Mammary epithelial cell (primary cell): ENCODE results near the gene RETREG2.

ENCODE experiments used
- EZH2 ChIP-seq: IDR thresholded peaks from 2 replicates; pipeline ENCODE4 v1.6.1; 2012; ENCODE audit warnings: low read length, inconsistent platforms, borderline replicate concordance
- TF ChIP-seq, protein P1 (sequence below), 2 donors: IDR thresholded peaks in 1 of 2; conservative IDR thresholded peaks in 1 of 2; 2 replicates each; pipeline ENCODE4 v1.5.1; 2011 to 2012; ENCODE audit warnings: inconsistent platforms in 2 of 2, low read length in 2 of 2, mild to moderate bottlenecking in 2 of 2, control low read depth in 1 of 2, low read depth in 1 of 2; ENCODE audit not compliant: insufficient read depth in 1 of 2; ENCODE audit errors: extremely low read depth in 1 of 2

DNA sequence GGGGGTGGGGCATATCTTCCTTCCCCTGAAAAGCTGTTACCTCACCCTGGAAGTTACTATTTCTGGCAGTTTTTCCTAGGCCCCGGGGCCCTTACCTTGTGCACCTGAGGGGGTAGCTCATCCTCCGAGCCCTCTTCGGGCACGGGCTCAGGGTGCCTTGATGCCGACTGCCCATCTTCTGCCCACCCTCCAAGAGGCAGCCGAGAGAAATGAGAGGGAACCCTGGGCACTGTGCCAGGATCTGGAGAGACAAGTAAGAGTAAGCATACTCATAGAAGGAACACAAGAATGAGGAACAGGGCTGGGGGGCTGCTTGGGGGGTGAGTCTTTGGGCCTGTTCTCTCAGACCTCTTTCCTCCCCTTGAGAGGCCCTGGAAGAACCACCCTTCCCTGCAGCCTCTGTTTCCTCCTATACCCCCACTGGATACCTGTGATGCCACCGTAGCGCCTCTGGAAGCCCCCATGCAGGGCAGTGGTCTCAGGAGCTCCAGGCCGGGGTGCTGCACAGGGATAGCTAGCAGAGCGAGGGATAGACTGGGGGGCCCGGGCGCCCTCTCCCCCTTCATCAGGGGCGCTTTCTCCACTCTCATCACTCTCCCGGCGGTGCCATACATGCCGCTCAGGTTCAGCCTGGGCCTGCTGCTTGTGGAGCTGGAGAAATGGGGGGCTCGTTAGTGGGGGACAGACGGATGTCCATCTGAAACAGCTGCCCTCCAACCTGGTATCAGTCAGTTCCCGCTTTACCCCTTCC, 42.8 kb downstream of the RETREG2 start:
- TF ChIP-seq, protein P1, sequence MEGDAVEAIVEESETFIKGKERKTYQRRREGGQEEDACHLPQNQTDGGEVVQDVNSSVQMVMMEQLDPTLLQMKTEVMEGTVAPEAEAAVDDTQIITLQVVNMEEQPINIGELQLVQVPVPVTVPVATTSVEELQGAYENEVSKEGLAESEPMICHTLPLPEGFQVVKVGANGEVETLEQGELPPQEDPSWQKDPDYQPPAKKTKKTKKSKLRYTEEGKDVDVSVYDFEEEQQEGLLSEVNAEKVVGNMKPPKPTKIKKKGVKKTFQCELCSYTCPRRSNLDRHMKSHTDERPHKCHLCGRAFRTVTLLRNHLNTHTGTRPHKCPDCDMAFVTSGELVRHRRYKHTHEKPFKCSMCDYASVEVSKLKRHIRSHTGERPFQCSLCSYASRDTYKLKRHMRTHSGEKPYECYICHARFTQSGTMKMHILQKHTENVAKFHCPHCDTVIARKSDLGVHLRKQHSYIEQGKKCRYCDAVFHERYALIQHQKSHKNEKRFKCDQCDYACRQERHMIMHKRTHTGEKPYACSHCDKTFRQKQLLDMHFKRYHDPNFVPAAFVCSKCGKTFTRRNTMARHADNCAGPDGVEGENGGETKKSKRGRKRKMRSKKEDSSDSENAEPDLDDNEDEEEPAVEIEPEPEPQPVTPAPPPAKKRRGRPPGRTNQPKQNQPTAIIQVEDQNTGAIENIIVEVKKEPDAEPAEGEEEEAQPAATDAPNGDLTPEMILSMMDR (conservative IDR thresholded peaks at IDR 0.05 in 1 of 2, IDR thresholded peaks at IDR 0.05 in 1 of 2; ENCODE audit: extremely low read depth in 1 of 2, insufficient read depth in 1 of 2, low read depth in 1 of 2, low read length in 2 of 2) = no peak
- no peak for TF ChIP-seq EZH2
